Tibial nerve (tissue), 4 donors: ENCODE data around the gene ATP12A. TPM values are rescaled to one million over a fixed set of nuclear protein-coding genes. Genes with fewer than 3 reads are reported as not detected.

Experiments used
- DNase-seq, 2 donors: peaks; one replicate each; pipeline ENCODE4 v3.0.0-alpha.2; 2019; ENCODE audit warnings: low spot score in 2 of 2
- H3K27ac ChIP-seq, 4 donors: fragments of 200-600 bp; sonication (generic) in 3 of 4; one replicate each; pipeline ENCODE4 v1.5.1; 2017 to 2019; ENCODE audit warnings: mild to moderate bottlenecking in 1 of 4
- H3K27me3 ChIP-seq, 2 donors: fragments of 200-600 bp; sonication (generic) in 1 of 2; one replicate each; pipeline versions ENCODE4 v1.5.1 to v1.6.0; 2017 to 2019
- H3K36me3 ChIP-seq, 3 donors: fragments of 200-600 bp; sonication (generic); one replicate each; pipeline ENCODE4 v1.5.1; 2018 to 2019
- H3K4me1 ChIP-seq, 4 donors: fragments of 200-600 bp; sonication (generic) in 3 of 4; one replicate each; pipeline ENCODE4 v1.5.1; 2017 to 2019
- H3K4me3 ChIP-seq, 4 donors: fragments of 200-600 bp; sonication (generic) in 3 of 4; one replicate each; pipeline ENCODE4 v1.5.1; 2017 to 2019; ENCODE audit warnings: mild to moderate bottlenecking in 1 of 4, moderate library complexity in 1 of 4
- H3K9me3 ChIP-seq, 4 donors: fragments of 200-600 bp; sonication (generic) in 3 of 4; one replicate each; pipeline ENCODE4 v1.5.1; 2017 to 2019
- CTCF ChIP-seq, 5 experiments: fragments of 200-600 bp in 3 of 5; fragments of 450-650 bp in 2 of 5; sonication (generic) in 3 of 5; IDR thresholded peaks; one replicate each; pipeline ENCODE4 v1.5.1; 2016 to 2019; ENCODE audit warnings: antibody characterized with exemption in 5 of 5, mild to moderate bottlenecking in 3 of 5, moderate library complexity in 2 of 5
- EP300 ChIP-seq, 2 donors: sonication (generic); formaldehyde crosslinking; IDR thresholded peaks; one replicate each; pipeline ENCODE4 v1.6.1; 2017; ENCODE audit warnings: antibody characterized with exemption in 2 of 2, mild to moderate bottlenecking in 1 of 2
- POLR2A ChIP-seq, 2 donors: fragments of 450-650 bp; IDR thresholded peaks; one replicate each; pipeline ENCODE4 v1.6.1; 2017; ENCODE audit warnings: antibody characterized with exemption in 2 of 2, mild to moderate bottlenecking in 2 of 2, moderate library complexity in 2 of 2
- WGBS, 2 donors: methylation state at CpG; one replicate each; pipeline ENCODE4 v1.1.5; 2018; 5-methylcytosine and 5-hydroxymethylcytosine counted together
- total RNA-seq, 4 donors: library from RNA; depleted of rRNA; stranded (reverse); fragments of >200 nt; gene quantifications; one replicate each; pipeline ENCODE4 v1.1.0, GENCODE V29; 2016

ATP12A gene
- total RNA-seq, 4 donors from 2014 or later = not detected

- H3K27me3 ChIP-seq = peaks cover 0 to 35% of the 10 kb centered on the region in 2 donors
- TF ChIP-seq EP300 (IDR thresholded peaks at IDR 0.05) (no peak), CTCF (IDR thresholded peaks at IDR 0.05) (no peak), POLR2A (IDR thresholded peaks at IDR 0.05) (no peak)
These were observed 62.8 kb downstream of the ATP12A start for GRCh38 chr13:24742977-24743376.

DNA sequence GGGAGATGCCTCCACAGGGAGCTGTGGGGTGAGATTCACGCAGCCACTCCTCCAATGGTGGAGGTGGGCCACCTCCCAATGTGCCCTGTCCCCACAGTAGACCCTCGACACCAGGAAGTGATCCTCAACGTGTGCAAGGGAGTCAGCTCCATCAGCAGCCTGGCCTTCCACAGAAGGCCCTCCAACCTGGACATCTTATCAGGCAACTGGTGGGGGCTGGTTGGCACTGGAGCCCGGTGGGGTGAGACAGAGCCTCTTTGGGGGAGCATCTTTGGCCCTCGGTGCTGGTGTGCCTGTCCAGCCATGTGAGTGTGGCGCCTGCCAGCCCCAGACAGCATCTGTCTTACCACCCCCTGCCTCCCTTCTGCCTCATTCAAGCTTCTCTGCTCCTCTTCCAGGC lies 64.0 kb downstream of the ATP12A start:
- no peak overlapping the region for H3K27ac ChIP-seq
- peaks cover 0 to 24% (median 16%) of the 10 kb centered on the region in 4 donors for H3K4me1 ChIP-seq
- H3K27me3 ChIP-seq = peaks cover 0 to 44% of the 10 kb centered on the region in 2 donors
- TF ChIP-seq POLR2A (IDR thresholded peaks at IDR 0.05) (no peak), CTCF (IDR thresholded peaks at IDR 0.05) (no peak), EP300 (IDR thresholded peaks at IDR 0.05) (no peak)
- H3K9me3 ChIP-seq = no peaks in the 10 kb centered on the region
- no peak overlapping the region for H3K4me3 ChIP-seq
- no peaks in the 10 kb centered on the region for H3K36me3 ChIP-seq
- no peak for DNase-seq
- WGBS, 2 donors = 70 to 86% methylated on average over 4 to 5 of the region's 6 CpGs

More at GRCh38 chr13:24742977-24743376, 62.8 kb downstream of the ATP12A start:
- no peaks in the 10 kb centered on the region for H3K9me3 ChIP-seq
- no peak for DNase-seq
- WGBS, 2 donors = 68 to 70% methylated on average over 3 to 4 of the region's 4 CpGs
- H3K4me3 ChIP-seq = no peak overlapping the region
- H3K36me3 ChIP-seq = no peaks in the 10 kb centered on the region
- peaks cover 0 to 24% (median 16%) of the 10 kb centered on the region in 4 donors for H3K4me1 ChIP-seq
- no peak overlapping the region for H3K27ac ChIP-seq

DNA sequence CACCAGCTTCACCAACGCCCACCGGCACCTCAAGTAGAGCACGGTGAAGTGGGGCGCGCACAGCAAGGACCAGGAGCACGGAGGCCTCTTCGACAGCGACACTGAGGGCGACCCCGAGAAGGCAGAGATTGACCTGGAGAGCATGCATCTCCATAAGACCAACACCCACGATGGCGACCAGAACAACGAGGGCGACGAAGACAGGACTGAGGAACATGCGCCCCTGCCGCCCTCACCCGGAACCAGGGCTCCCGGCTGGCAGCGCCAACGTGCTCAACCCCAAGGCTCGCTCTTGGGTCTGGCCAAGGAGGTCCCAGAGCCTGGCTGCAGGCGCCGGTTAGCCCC lies 65.3 kb downstream of the ATP12A start:
- peaks cover 0 to 44% of the 10 kb centered on the region in 2 donors for H3K27me3 ChIP-seq
- DNase-seq = no peak

DNA sequence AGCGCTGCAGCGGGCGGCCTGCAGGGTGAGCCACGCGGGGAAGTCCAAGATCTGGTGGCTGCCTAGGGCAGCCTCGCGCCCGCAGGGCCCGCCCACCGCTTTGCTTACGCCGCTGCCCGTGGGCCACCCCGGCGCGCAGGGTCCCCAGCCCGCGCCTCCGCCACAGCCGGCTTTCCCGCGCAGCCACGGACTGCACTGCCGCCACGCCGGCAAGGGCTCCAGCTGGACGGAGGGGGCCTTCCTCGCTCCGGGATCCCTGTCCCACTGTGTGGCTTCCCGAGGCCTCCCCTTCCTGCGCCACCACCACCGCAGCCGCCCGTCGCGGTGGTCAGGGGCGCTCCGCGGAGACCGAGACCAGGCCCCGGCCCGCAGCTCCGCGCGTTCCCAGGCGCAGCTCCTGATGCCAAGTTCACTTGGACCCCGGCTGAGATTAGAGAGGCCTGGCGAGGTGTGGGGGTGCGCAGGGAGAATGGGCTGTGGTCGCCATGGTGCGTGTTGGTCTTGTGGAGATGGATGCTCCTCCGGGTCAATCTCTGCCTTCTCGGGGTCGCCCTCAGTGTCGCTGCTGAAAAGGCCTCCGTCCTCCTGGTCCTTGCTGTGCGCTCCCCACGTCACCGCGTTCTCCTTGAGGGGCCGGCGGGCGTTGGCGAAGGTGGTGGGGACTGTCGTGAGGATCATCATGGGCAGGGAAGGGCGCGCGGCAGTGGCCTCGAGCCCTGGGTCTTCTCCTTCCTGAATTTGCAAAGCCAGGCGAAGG lies 65.8 kb downstream of the ATP12A start:
- H3K4me3 ChIP-seq = no peak overlapping the region
- TF ChIP-seq EP300 (IDR thresholded peaks at IDR 0.05) (no peak), POLR2A (IDR thresholded peaks at IDR 0.05) (no peak), CTCF (IDR thresholded peaks at IDR 0.05) (no peak)
- H3K9me3 ChIP-seq = no peaks in the 10 kb centered on the region

More for the DNA sequence above, 65.3 kb downstream of the ATP12A start:
- H3K27ac ChIP-seq = no peak overlapping the region
- no peaks in the 10 kb centered on the region for H3K9me3 ChIP-seq
- H3K4me3 ChIP-seq = no peak overlapping the region
- TF ChIP-seq CTCF (IDR thresholded peaks at IDR 0.05) (no peak), POLR2A (IDR thresholded peaks at IDR 0.05) (no peak), EP300 (IDR thresholded peaks at IDR 0.05) (no peak)
- WGBS, 2 donors = 55 to 60% methylated on average over 13 to 21 of the region's 24 CpGs
- H3K4me1 ChIP-seq = peaks cover 0 to 24% (median 16%) of the 10 kb centered on the region in 4 donors
- no peaks in the 10 kb centered on the region for H3K36me3 ChIP-seq

DNA sequence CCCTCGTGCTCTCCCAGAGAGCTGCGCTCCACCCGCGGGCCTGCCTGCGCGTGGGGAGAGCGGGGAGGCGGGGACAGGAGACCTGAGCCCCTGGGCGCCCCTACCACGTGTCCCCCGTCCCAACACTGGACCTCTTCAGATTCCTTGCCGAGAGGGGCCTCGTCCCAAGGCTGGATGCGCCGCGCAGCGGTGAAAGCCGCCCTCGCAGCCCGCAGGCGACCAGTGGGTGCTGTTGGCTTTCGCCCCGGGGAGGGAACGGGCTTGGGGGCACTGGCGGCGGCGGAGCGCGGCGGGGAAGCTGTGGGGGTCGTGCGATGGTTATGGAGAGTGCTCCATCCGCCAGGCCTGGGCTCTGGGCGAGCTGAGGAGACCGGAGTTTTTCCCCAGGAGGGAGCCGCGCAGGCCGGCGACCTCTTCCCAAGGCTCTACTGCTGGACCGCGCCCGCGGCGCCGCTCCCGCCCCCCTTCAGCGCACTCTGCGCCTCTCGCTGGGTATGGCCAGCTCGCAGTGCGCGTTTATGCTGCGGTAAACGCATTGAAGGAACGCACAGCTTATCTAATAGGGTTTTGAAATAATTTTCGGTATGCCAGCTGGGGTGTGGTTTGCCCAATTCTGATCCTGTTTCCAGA lies 66.5 kb downstream of the ATP12A start:
- 0 to 1% methylated on average over 21 to 56 of the region's 56 CpGs for WGBS, 2 donors
- no peak for DNase-seq
- Histone ChIP-seq H3K4me3 (peak overlapping the region in 1 of 4 donors; percentile 39), H3K9me3 (no peaks in the 10 kb centered on the region), H3K36me3 (no peaks in the 10 kb centered on the region), H3K4me1 (peaks cover 0 to 24% (median 16%) of the 10 kb centered on the region in 4 donors), H3K27ac (no peak overlapping the region), H3K27me3 (peaks cover 0 to 44% of the 10 kb centered on the region in 2 donors)
- no peak for TF ChIP-seq CTCF (IDR thresholded peaks at IDR 0.05)
- TF ChIP-seq EP300 (IDR thresholded peaks at IDR 0.05) = no peak
- TF ChIP-seq POLR2A (IDR thresholded peaks at IDR 0.05) = no peak

More for the DNA sequence above, 65.8 kb downstream of the ATP12A start:
- WGBS, 2 donors = 1 to 4% methylated on average over 44 to 47 of the region's 70 CpGs
- Histone ChIP-seq H3K4me1 (peaks cover 0 to 24% (median 16%) of the 10 kb centered on the region in 4 donors), H3K27ac (no peak overlapping the region), H3K27me3 (peaks cover 0 to 44% of the 10 kb centered on the region in 2 donors), H3K36me3 (no peaks in the 10 kb centered on the region)
- DNase-seq = no peak
